ENCODE measurements around the gene STRN.

The STRN gene

DNA sequence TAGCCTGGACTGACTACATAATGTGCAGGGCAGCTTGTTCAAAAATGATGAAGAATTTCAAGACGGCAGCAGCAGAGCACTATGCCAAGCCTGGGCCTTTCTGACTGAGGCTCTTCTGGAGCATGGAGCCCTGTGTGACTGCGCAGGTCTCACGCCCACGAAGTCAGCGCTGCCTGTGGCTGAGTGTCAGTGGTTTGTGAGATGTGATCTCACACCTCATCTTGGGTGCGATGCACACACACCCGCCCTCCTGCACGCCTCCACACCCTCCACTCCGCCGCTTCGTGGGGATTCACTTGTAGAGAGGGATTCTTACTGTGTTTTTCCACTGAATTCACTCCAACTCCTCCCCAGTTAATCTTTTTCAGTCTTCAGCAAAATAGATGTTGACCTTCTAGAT, 166.0 kb downstream of the STRN start:
- DNase-seq (ENCODE audit: low read depth in 1 of 2, low spot score in 1 of 2) = peak in 1 of 2 donors; percentile 20

DNA sequence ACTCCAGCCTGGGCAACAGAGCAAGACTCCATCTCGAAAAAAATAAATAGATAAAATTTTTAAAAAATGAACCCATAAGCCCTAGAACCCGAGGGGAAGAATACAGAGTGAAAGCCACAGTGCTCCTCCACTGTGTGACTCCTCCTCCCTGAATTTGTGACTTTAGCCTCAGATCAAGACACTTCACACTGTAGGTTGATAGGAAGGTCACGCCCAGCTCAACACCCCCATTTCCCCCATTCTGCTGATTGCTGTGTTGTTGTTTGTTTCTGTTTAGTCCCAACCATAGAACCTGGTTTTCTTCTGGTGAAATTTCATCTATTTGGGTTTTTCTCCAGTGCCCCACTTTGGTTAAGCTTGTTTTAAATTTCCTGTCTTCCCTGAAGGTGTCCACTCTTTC, 167.6 kb downstream of the STRN start:
- DNase-seq (ENCODE audit: low read depth in 1 of 2, low spot score in 1 of 2) = no peak

DNA sequence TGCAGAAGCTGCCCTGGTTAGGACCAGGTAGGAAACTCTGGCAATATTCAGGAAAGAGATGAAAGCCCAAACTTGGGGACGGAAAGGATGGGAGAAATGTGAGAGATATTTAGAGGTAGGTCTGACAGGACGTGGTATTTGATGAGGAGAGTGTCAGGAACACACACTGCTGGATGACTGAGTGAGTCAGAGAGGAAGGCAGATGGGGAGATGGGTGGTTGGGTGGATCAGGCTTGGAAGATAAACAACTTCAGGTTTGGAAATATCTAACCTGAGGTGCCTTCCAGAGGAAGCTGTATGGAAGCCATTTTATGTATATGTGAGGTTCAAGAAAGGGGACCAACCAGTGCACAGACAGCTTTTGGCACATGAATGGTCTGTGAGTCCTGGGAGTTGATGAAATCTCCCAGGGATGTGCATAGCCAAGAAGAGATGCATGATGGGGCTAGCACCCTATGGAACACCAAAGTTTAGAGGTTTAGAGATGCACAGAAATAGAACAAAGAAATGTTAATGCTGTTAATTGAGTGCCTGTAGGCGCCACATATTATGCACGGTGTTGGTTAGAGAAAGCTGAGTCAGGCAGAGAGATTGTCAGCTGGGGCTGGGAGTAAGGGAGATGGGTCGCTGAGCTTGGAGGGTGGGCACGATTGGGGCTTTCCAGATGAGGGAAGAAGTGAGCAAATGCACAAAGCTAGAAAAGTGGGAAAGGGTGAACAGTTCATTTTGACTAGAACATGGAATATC, 168.8 kb downstream of the STRN start:
- no peak for DNase-seq (ENCODE audit: low read depth in 1 of 2, low spot score in 1 of 2)
